HepG2 (cell line): ENCODE measurements around the gene FN1. TPM values are rescaled to one million over a fixed set of nuclear protein-coding genes. Genes with fewer than 3 reads are reported as not detected.

Source experiments
- AKAP8 ChIP-seq: sonication (generic); formaldehyde crosslinking; IDR thresholded peaks from 2 replicates; pipeline ENCODE4 v1.5.1; 2020; ENCODE audit warnings: mild to moderate bottlenecking, missing genetic modification reagents
- GPBP1L1 ChIP-seq: sonication (generic); formaldehyde crosslinking; IDR thresholded peaks from 2 replicates; pipeline ENCODE4 v1.5.0; 2020; ENCODE audit warnings: mild to moderate bottlenecking, missing genetic modification reagents
- HHEX ChIP-seq: IDR thresholded peaks from 2 replicates; pipeline ENCODE4 v1.6.1; 2016; ENCODE audit warnings: control low read depth
- IKZF1 ChIP-seq: fragments of 450-650 bp; IDR thresholded peaks from 2 replicates; pipeline ENCODE4 v1.7.1; 2016
- MAFF ChIP-seq: IDR thresholded peaks from 2 replicates; pipeline ENCODE4 v1.6.1; 2011; ENCODE audit warnings: low read depth, low read length, improper control_type of control experiment
- MED13 ChIP-seq: sonication (generic); formaldehyde crosslinking; IDR thresholded peaks from 2 replicates; pipeline ENCODE4 v1.5.0; 2020; ENCODE audit warnings: missing genetic modification reagents
- MTERF4 ChIP-seq: sonication (generic); formaldehyde crosslinking; IDR thresholded peaks from 2 replicates; pipeline ENCODE4 v1.8.0; 2023; ENCODE audit warnings: mild to moderate bottlenecking, missing genetic modification reagents
- MXI1 ChIP-seq: IDR thresholded peaks from 3 replicates; pipeline ENCODE4 v1.6.1; 2012; ENCODE audit warnings: low read depth, low read length, inconsistent platforms, borderline replicate concordance
- NBN ChIP-seq: fragments of 450-650 bp; conservative IDR thresholded peaks from 2 replicates; pipeline ENCODE4 v1.6.1; 2017
- PITX1 ChIP-seq: sonication (generic); formaldehyde crosslinking; IDR thresholded peaks from 2 replicates; pipeline ENCODE4 v1.5.1; 2020; ENCODE audit warnings: mild to moderate bottlenecking, missing genetic modification reagents
- RCOR2 ChIP-seq: IDR thresholded peaks from 2 replicates; pipeline ENCODE4 v1.6.1; 2016; ENCODE audit warnings: missing biosample characterization, missing genetic modification reagents
- SAFB2 ChIP-seq: sonication (generic); formaldehyde crosslinking; IDR thresholded peaks from 2 replicates; pipeline ENCODE4 v1.5.1; 2020; ENCODE audit warnings: missing genetic modification reagents, low read depth, mild to moderate bottlenecking, borderline replicate concordance
- SIX1 ChIP-seq: sonication (generic); formaldehyde crosslinking; IDR thresholded peaks from 2 replicates; pipeline ENCODE4 v1.4.0; 2020; ENCODE audit warnings: missing genetic modification reagents, borderline replicate concordance
- TCF7L2 ChIP-seq: IDR thresholded peaks from 2 replicates; pipeline ENCODE4 v1.6.1; 2011; ENCODE audit warnings: mild to moderate bottlenecking, low read depth, low read length, moderate library complexity
- ZNF10 ChIP-seq: sonication (generic); formaldehyde crosslinking; IDR thresholded peaks from 2 replicates; pipeline ENCODE4 v1.4.0; 2020; ENCODE audit warnings: mild to moderate bottlenecking, low read depth, missing genetic modification reagents, borderline replicate concordance
- ZNF20 ChIP-seq: sonication (generic); formaldehyde crosslinking; IDR thresholded peaks from 2 replicates; pipeline ENCODE4 v1.4.0; 2020; ENCODE audit warnings: mild to moderate bottlenecking, moderate library complexity, missing genetic modification reagents
- ZNF260 ChIP-seq: sonication (generic); formaldehyde crosslinking; IDR thresholded peaks from 2 replicates; pipeline ENCODE4 v1.4.0; 2020; ENCODE audit warnings: missing genetic modification reagents, low read depth, mild to moderate bottlenecking, borderline replicate concordance
- ZNF264 ChIP-seq: sonication (generic); formaldehyde crosslinking; IDR thresholded peaks from 2 replicates; pipeline ENCODE4 v1.4.0; 2020; ENCODE audit warnings: missing genetic modification reagents
- ZNF33B ChIP-seq: sonication (generic); formaldehyde crosslinking; IDR thresholded peaks from 2 replicates; pipeline ENCODE4 v1.5.1; 2020; ENCODE audit warnings: mild to moderate bottlenecking, missing genetic modification reagents
- ZNF510 ChIP-seq: sonication (generic); formaldehyde crosslinking; IDR thresholded peaks from 2 replicates; pipeline ENCODE4 v1.4.0; 2020; ENCODE audit warnings: low read depth, mild to moderate bottlenecking, missing genetic modification reagents
- ZNF572 ChIP-seq: sonication (generic); formaldehyde crosslinking; IDR thresholded peaks from 2 replicates; pipeline ENCODE4 v1.5.1; 2020; ENCODE audit warnings: mild to moderate bottlenecking, missing genetic modification reagents
- ZNF607 ChIP-seq: sonication (generic); formaldehyde crosslinking; IDR thresholded peaks from 2 replicates; pipeline ENCODE4 v1.5.1; 2020; ENCODE audit warnings: missing genetic modification reagents, mild to moderate bottlenecking, borderline replicate concordance
- ZNF644 ChIP-seq: IDR thresholded peaks from 2 replicates; pipeline ENCODE4 v1.6.1; 2016; ENCODE audit warnings: low read depth
- ZNF709 ChIP-seq: sonication (generic); formaldehyde crosslinking; IDR thresholded peaks from 2 replicates; pipeline ENCODE4 v1.5.0; 2020; ENCODE audit warnings: mild to moderate bottlenecking, missing genetic modification reagents
- ZNF768 ChIP-seq: sonication (generic); formaldehyde crosslinking; IDR thresholded peaks from 2 replicates; pipeline ENCODE4 v1.4.0; 2020; ENCODE audit warnings: missing genetic modification reagents
- ZNF781 ChIP-seq: sonication (generic); formaldehyde crosslinking; IDR thresholded peaks from 2 replicates; pipeline ENCODE4 v1.5.1; 2020; ENCODE audit warnings: borderline replicate concordance, mild to moderate bottlenecking, missing genetic modification reagents; ENCODE audit errors: not compliant biosample characterization
- ZSCAN22 ChIP-seq: sonication (generic); formaldehyde crosslinking; IDR thresholded peaks from 2 replicates; pipeline ENCODE4 v1.4.0; 2020; ENCODE audit warnings: mild to moderate bottlenecking, missing genetic modification reagents
- polyA plus RNA-seq, 8 experiments: library from polyadenylated mRNA; depleted of rRNA in 3 of 8; stranded (reverse) in 7 of 8; unstranded in 1 of 8; fragments of >200 nt; fragmentation: Illumina TruSeq in 4 of 8; extraction: Trizol in 4 of 8; gene quantifications; 2 replicates each; pipeline versions ENCODE4 v1.2.1 to v1.2.3, GENCODE V29; 2011 to 2016; ENCODE audit warnings: low read depth in 4 of 8, missing spikeins in 1 of 8, mixed read lengths in 1 of 8; ENCODE audit not compliant: insufficient read depth in 1 of 8
- total RNA-seq, 5 experiments: library from RNA; depleted of rRNA; stranded (reverse); fragments of >200 nt; fragmentation: Illumina TruSeq; extraction: Trizol; gene quantifications; 2 replicates each; pipeline ENCODE4 v1.2.3, GENCODE V29; 2016; ENCODE audit warnings: low read depth in 1 of 5

Gene FN1
- total and polyA plus RNA-seq, 2 of the 13 experiments (the other 11 are each of a cell fraction or from before 2014, with no cell fraction given): 1,847 to 6,471 TPM

- no peak for TF ChIP-seq MTERF4 (CRISPR knock-in tag)
- peak; percentile 62; the same call in 1 of the 2 replicates for TF ChIP-seq HHEX (CRISPR knock-in tag)
- peak; percentile 67 for TF ChIP-seq MAFF
- TF ChIP-seq ZNF10 (CRISPR knock-in tag): no peak
- 0 out of 2 replicates have a peak, but pooled peaks have one; percentile 72 for TF ChIP-seq ZNF33B (CRISPR knock-in tag)
- TF ChIP-seq RCOR2 (CRISPR knock-in tag): peak; percentile 94
- no peak for TF ChIP-seq ZNF510 (CRISPR knock-in tag)
- TF ChIP-seq ZNF20: no peak
- no peak for TF ChIP-seq ZSCAN22 (CRISPR knock-in tag)
- no peak for TF ChIP-seq NBN
- TF ChIP-seq ZNF781 (CRISPR knock-in tag): no peak
- peak; percentile 68; the same call in 1 of the 2 replicates for TF ChIP-seq ZNF264 (CRISPR knock-in tag)
- peak; percentile 79 for TF ChIP-seq ZNF644
- peak; percentile 93 for TF ChIP-seq PITX1 (CRISPR knock-in tag)
- peak; percentile 85 for TF ChIP-seq TCF7L2
- TF ChIP-seq AKAP8 (CRISPR knock-in tag): no peak
- TF ChIP-seq ZNF709 (CRISPR knock-in tag): no peak
- peak; percentile 86; the same call in 1 of the 2 replicates for TF ChIP-seq SIX1 (CRISPR knock-in tag)
- TF ChIP-seq GPBP1L1 (CRISPR knock-in tag): no peak
- TF ChIP-seq IKZF1: no peak
- no peak; the same call in 1 of the 2 replicates for TF ChIP-seq SAFB2
- TF ChIP-seq MED13 (CRISPR knock-in tag): peak; percentile 95
- TF ChIP-seq ZNF260 (CRISPR knock-in tag): no peak
- no peak for TF ChIP-seq ZNF768 (CRISPR knock-in tag)
- TF ChIP-seq ZNF572: no peak
- peak; percentile 9; the same call in 1 of the 3 replicates for TF ChIP-seq MXI1
- no peak; the same call in 1 of the 2 replicates for TF ChIP-seq ZNF607 (CRISPR knock-in tag)
Observed at GRCh38 chr2:215417400-215417951, 18.4 kb downstream of the FN1 start (continued).
